ENCODE data around the gene TAS2R41.

GRCh38 chr7:143467724-143468123, 9.9 kb upstream of the TAS2R41 start:
- no peak for TF ChIP-seq CTCF (IDR thresholded peaks at IDR 0.05)
- no peak for TF ChIP-seq POLR2A (IDR thresholded peaks at IDR 0.05)
- TF ChIP-seq EP300 (IDR thresholded peaks at IDR 0.05) = no peak
